Liver (tissue), 3 donors: Measurements from ENCODE around the gene HDAC8.

Source experiments
- ATF3 ChIP-seq: IDR thresholded peaks from 2 replicates; pipeline ENCODE4 v1.6.1; 2016; ENCODE audit warnings: antibody characterized with exemption
- CTCF ChIP-seq: fragments of 150-350 bp; IDR thresholded peaks from 2 replicates; pipeline ENCODE4 v1.5.1; 2017; ENCODE audit warnings: improper control_type of control experiment, low read depth, low read length; ENCODE audit not compliant: missing input control
- GABPA ChIP-seq, 2 donors: IDR thresholded peaks in 1 of 2; conservative IDR thresholded peaks in 1 of 2; 2 replicates each; pipeline ENCODE4 v1.6.1; 2016; ENCODE audit warnings: antibody characterized with exemption in 2 of 2, mild to moderate bottlenecking in 1 of 2, moderate library complexity in 1 of 2
- MAX ChIP-seq: IDR thresholded peaks from 2 replicates; pipeline ENCODE4 v1.6.1; 2016; ENCODE audit warnings: antibody characterized with exemption
- REST ChIP-seq: IDR thresholded peaks from 2 replicates; pipeline ENCODE4 v1.6.1; 2016; ENCODE audit warnings: antibody characterized with exemption, mild to moderate bottlenecking
- TAF1 ChIP-seq: conservative IDR thresholded peaks from 2 replicates; pipeline ENCODE4 v1.6.1; 2016; ENCODE audit warnings: antibody characterized with exemption, mild to moderate bottlenecking
- YY1 ChIP-seq: IDR thresholded peaks from 2 replicates; pipeline ENCODE4 v1.6.1; 2016; ENCODE audit warnings: antibody characterized with exemption, mild to moderate bottlenecking
- donor health status: healthy.
- donor health status: healthy.

- TF ChIP-seq TAF1: no peak
- TF ChIP-seq CTCF: no peak
- TF ChIP-seq GABPA (IDR thresholded peaks at IDR 0.05 in 1 of 2, conservative IDR thresholded peaks at IDR 0.05 in 1 of 2): no peak
- TF ChIP-seq ATF3: no peak
- TF ChIP-seq MAX: no peak
- no peak for TF ChIP-seq YY1
- TF ChIP-seq REST: no peak
Measured at GRCh38 chrX:72351606-72352334, 220.9 kb downstream of the HDAC8 start.
